HG03064 (cell line): ENCODE measurements around the gene MMP25.
A peak's percentile ranks its signal among the peaks of the same experiment; 100 is the strongest.

Experiments used
- ATAC-seq: cut with Tn5 transposase; IDR thresholded peaks from one replicate; pipeline ENCODE4 v1.9.1; 2021; ENCODE audit warnings: low read depth; ENCODE audit not compliant: unreplicated experiment

Gene MMP25

DNA sequence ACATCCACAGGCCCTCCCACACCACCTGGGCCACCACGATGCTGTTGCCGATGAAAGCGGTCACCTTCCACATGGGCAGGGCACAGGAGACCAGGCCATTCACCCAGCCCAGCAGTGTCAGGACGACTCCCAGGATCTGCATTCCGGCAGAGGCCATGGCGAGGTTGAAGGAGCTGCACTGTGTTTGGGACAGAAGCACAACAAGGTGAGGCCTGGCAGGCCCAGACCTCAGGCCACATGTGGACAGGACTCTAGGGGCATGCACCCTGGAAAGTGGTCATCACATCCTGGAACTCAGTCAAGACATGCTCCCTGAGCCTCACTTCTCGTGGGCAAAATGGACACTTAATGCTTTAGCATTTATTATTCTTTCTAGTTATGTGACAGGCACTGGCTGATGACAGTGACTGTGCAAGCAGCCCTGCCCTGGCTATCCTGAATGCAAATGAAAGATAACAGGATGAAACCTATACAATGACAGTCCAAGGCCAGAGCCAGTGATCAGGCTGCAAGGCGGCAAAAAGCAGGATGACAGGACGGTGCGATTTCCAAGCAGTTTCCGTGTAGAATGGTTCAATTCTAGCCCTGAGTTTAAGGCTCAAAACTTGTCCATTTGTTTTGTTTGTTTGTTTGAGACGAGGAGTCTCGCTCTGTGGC is 30.4 kb upstream of the MMP25 start:
- no peak for ATAC-seq

GRCh38 chr16:3017344-3017743 is 29.0 kb upstream of the MMP25 start:
- ATAC-seq: no peak

DNA sequence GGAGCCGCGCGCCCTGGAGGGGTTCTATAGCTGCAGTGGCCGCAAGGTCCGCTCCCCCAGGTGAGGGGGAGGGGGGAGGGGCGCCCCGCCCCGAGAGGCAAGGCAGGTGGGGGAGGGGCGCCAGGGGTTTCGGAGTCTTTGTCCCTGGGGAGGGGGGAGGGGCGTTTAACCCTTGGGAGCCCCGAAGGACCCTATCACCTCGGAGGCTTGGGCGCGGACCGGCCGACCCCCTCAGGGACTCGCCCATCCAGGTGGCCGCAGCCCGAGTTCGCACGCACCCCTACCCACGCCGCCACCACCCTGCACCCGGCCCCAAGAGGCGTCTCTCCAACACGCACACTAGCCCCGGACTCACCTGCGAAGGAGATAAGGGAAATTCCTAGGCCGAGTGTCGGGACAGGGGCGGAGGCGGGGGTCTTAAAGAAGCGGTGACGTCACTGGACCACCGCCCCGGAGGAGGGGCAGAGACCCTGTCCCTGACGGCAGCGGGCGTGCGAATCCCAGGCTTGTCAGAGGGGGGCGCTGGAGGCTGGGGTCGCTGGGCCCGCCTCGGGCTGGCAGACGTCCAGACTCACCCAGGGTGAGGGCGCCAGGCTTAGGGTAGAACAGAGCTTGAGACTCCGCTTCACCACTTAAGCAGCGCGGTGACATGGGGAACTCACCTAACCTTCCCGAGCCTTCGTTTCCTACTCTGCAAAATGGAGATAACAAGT is 28.4 kb upstream of the MMP25 start, which contains the start of gene CLDN6:
Gene CLDN6 (minus strand): TSS at position 390 of the 713 bp plus-strand sequence. CDS start 2,162 bp downstream, outside the sequence.
- ATAC-seq: no peak

GRCh38 chr16:3019594-3020246 is 26.6 kb upstream of the MMP25 start:
- no peak for ATAC-seq

DNA sequence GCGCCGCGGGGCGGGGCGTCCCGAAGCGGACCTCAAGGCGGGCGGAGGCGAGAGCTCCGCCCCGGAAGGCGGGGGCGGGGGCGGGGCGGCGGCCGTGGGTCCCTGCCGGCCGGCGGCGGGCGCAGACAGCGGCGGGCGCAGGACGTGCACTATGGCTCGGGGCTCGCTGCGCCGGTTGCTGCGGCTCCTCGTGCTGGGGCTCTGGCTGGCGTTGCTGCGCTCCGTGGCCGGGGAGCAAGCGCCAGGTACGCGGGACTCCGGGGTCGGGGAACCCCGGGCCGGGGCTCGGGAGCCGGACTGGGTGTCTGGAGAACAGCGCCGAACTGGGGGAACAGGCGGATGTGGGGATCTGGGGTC is 26.1 kb upstream of the MMP25 start, which contains the start of gene TNFRSF12A:
Gene TNFRSF12A (plus strand): TSS at position 122 of the 357 bp plus-strand sequence. CDS start 30 bp downstream, at position 152.
- ATAC-seq: no peak

- no peak for ATAC-seq
Observed at GRCh38 chr16:3020604-3021448, 25.5 kb upstream of the MMP25 start.

DNA sequence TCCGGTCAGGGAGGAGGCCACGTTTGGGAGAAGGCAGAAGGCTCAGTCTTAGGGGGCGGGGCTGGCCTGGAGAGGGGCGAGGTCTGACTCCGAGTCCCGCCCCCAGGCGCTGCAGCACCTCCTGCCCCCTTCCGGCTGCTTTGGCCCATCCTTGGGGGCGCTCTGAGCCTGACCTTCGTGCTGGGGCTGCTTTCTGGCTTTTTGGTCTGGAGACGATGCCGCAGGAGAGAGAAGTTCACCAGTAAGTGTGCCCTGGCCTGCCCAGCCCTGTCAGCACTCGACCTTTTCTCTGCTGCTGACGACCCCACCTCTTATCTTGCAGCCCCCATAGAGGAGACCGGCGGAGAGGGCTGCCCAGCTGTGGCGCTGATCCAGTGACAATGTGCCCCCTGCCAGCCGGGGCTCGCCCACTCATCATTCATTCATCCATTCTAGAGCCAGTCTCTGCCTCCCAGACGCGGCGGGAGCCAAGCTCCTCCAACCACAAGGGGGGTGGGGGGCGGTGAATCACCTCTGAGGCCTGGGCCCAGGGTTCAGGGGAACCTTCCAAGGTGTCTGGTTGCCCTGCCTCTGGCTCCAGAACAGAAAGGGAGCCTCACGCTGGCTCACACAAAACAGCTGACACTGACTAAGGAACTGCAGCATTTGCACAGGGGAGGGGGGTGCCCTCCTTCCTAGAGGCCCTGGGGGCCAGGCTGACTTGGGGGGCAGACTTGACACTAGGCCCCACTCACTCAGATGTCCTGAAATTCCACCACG is 24.7 kb upstream of the MMP25 start:
- ATAC-seq: no peak

DNA sequence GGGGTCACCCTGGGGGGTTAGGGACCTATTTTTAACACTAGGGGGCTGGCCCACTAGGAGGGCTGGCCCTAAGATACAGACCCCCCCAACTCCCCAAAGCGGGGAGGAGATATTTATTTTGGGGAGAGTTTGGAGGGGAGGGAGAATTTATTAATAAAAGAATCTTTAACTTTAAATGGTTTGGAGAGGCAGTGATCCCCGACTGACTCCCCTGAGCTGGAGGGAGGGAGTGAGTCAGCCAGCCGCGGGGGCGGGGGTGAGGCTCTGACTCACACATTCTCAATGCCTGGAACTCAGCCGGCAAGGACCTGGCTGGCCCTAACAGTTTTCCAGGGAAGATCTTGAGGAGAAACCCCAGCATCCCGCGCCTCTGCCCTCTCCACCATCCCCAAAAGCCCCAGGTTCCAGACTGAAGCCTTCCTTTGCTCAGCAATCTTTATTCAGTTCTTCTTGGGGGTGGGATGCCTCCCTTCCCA is 24.1 kb upstream of the MMP25 start:
- no peak for ATAC-seq

- ATAC-seq: no peak
Observed at GRCh38 chr16:3022684-3023414, 23.5 kb upstream of the MMP25 start.

GRCh38 chr16:3023415-3023668 is 23.0 kb upstream of the MMP25 start:
- ATAC-seq: no peak

DNA sequence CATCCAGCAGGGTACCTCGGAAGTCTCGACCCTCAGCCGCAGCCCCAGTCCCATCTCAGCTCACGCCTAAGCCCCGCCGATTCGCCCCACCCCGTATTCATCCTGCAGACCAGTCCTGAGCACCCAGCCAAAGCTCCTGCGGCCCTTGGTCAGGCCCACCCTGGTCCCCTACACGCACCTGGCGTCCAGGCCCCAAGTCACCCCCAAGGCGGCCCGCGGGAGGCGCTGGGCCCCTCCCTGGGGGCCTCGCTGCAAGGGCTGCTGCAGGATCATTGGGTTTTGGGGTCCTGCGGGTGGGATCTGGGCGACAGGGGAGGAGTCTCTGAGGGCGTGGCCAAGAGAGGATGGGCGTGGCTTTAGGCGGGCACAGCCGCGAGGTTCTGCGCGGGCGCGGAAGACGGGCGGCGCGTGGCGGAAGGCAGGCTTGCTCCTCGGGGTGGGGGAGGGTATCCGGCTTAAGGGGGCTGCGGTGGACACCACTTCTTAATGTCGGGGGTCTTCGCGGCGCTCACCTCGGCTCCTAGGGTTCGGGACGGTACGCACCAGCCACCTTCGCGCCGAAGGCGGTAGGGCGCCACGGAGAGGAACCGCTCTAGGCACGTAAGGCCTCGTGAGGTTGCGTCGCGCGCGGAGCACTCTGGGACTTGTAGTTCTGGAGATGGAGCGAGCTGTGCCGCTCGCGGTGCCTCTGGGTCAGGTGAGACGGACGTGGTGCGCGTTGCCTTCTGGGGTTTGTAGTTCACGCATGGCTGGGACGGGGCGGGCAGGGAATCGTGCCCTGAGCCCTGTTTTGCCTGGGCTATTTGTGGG is 22.5 kb upstream of the MMP25 start, which contains the start of the genes HCFC1R1 and THOC6:
Gene HCFC1R1 (minus strand): TSS at position 274 of the 810 bp plus-strand sequence. CDS start 1 bp downstream, at position 273.
Gene THOC6 (plus strand): TSS at position 367 of the 810 bp plus-strand sequence. CDS start 292 bp downstream, at position 659.
- ATAC-seq: peak; percentile 64

DNA sequence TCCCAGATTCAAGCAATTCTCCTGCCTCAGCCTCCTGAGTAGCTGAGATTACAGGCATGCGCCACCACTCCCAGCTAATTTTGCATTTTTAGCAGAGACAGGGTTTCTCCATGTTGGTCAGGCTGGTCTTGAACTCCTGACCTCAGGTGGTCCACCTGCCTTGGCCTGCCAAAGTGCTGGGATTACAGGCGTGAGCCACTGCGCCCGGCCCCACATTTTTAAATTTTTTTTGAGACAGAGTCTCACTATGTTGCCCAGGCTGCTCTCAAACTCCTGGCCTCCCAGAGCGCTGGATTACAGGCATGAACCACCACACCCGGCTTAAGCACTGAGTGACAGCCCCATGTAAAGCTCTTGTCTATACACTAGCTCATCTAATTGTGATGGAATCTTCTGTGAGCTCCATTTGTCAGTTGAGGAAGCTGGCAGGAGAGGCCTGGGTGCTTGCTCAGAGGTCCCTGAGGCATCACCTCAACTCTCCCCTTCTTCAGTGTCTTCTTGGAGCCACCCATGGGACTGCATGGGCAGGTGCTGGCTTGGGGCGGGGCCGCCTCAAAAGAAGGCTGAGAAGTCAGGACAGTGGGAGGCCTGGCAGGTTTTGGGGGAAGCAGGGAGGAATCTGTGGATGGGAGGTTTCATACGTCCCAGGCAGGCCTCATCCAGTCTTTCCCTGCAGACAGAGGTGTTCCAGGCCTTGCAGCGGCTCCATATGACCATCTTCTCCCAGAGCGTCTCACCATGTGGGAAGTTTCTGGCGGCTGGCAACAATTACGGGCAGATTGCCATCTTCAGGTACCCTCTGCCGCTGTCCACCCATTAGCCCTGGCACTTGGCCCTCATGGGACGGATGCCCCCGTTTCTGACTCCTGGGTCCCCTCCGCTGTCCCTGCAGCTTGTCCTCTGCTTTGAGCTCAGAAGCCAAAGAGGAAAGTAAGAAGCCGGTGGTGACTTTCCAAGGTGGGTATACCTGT is 21.0 kb upstream of the MMP25 start:
- ATAC-seq: no peak

GRCh38 chr16:3026003-3026378 is 20.4 kb upstream of the MMP25 start:
- no peak for ATAC-seq

- ATAC-seq: no peak
Observed at GRCh38 chr16:3026609-3027488, 19.5 kb upstream of the MMP25 start.

- ATAC-seq: no peak
Observed at GRCh38 chr16:3027489-3027795, 18.9 kb upstream of the MMP25 start.

DNA sequence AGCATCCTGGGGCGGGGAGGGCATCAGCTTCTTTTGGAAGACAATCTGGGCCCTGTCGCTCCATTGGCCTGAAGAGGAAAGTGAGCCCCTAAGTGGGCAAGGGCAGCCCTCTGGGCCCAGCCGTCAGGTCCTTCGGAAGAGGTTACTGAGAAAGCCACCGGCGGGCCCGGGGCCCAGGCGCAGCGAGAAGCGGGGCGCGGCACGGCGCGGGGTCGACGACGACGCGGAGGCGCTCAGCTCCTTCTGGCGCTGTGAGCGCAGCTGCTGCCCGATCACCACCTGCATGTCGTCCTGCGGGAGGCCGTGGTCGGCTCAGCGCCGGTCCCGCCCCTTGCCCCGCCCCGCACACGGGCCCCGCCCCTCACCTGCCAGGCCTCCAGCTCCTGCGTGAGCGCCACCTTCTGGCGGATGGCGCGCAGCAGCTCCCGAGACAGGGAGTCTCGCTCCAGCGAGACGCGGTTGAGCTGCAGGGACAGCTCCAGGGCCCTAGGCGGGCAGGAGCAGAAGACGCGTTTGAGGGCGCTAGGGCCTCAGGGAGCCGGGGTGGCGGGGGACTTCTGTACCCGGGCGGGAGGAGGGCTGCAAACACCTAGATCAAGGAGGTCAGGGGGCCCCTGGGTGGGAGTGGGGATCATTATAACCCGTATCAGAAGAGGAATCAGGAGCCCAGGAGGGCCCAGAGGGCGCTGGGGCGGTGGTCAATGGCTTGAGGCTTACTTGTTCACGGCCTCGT is 18.2 kb upstream of the MMP25 start:
- ATAC-seq: no peak
